K562 (cell line): ENCODE measurements around the gene PSMD8. TPM values are rescaled to one million over a fixed set of nuclear protein-coding genes. Genes with fewer than 3 reads are reported as not detected.
A peak's percentile ranks its signal among the peaks of the same experiment; 100 is the strongest.

ENCODE experiments used
- CHCHD3 ChIP-seq: fragments of 250-450 bp; sonication (Bioruptor Pico); IDR thresholded peaks from 2 replicates; pipeline ENCODE4 v2.1.2; 2022; ENCODE audit warnings: mild to moderate bottlenecking
- CREBBP ChIP-seq: IDR thresholded peaks from one replicate; pipeline ENCODE4 v1.6.1; 2012; ENCODE audit warnings: low read depth, mild to moderate bottlenecking, control low read depth, inconsistent platforms, low read length
- ELF4 ChIP-seq: fragments of 450-650 bp; formaldehyde crosslinking; IDR thresholded peaks from 2 replicates; pipeline ENCODE4 v1.4.0; 2022; ENCODE audit warnings: missing genetic modification characterization
- ETS1 ChIP-seq: conservative IDR thresholded peaks from 2 replicates; pipeline ENCODE4 v1.6.1; 2011; ENCODE audit warnings: low read depth, mild to moderate bottlenecking, low read length; ENCODE audit not compliant: control insufficient read depth
- HDAC6 ChIP-seq: IDR thresholded peaks from 2 replicates; pipeline ENCODE4 v1.6.1; 2012; ENCODE audit warnings: low read depth, mild to moderate bottlenecking, control low read depth, inconsistent platforms, low read length, moderate library complexity
- HNRNPL ChIP-seq: fragments of 200-400 bp; formaldehyde crosslinking; IDR thresholded peaks from 2 replicates; pipeline ENCODE4 v1.6.1; 2017; ENCODE audit warnings: low read depth, mild to moderate bottlenecking, low read length
- MAFK ChIP-seq: IDR thresholded peaks from 2 replicates; pipeline ENCODE4 v1.6.1; 2011; ENCODE audit warnings: low read length, improper control_type of control experiment
- MXD1 ChIP-seq: fragments of 250-450 bp; sonication (Bioruptor Pico); IDR thresholded peaks from 2 replicates; pipeline ENCODE4 v1.8.0; 2021; ENCODE audit warnings: borderline replicate concordance, mild to moderate bottlenecking, moderate library complexity; ENCODE audit not compliant: poor library complexity, severe bottlenecking
- NFXL1 ChIP-seq: fragments of 450-650 bp; formaldehyde crosslinking; IDR thresholded peaks from 2 replicates; pipeline ENCODE4 v1.4.0; 2021; ENCODE audit warnings: mild to moderate bottlenecking
- NR2C2 ChIP-seq, 2 experiments: fragments of 200-800 bp in 1 of 2; sonication (Bioruptor generic) in 1 of 2; sonication (generic) in 1 of 2; formaldehyde crosslinking in 1 of 2; IDR thresholded peaks; 2 replicates each; pipeline versions ENCODE4 v1.6.1 to v1.8.0; 2016 to 2022; ENCODE audit warnings: mild to moderate bottlenecking in 1 of 2, missing compliant biosample characterization in 1 of 2, missing genetic modification characterization in 1 of 2, missing genetic modification reagents in 1 of 2
- POLR2B ChIP-seq: fragments of 450-650 bp; IDR thresholded peaks from 2 replicates; pipeline ENCODE4 v1.6.1; 2018; ENCODE audit warnings: low read depth; ENCODE audit not compliant: partially characterized antibody
- RBM25 ChIP-seq: fragments of 200-400 bp; formaldehyde crosslinking; IDR thresholded peaks from 2 replicates; pipeline ENCODE4 v1.6.1; 2018; ENCODE audit warnings: low read length, low read depth, moderate library complexity; ENCODE audit not compliant: severe bottlenecking
- SMAD1 ChIP-seq: fragments of 150-350 bp; IDR thresholded peaks from 2 replicates; pipeline ENCODE4 v1.6.1; 2014; ENCODE audit warnings: low read length, low read depth; ENCODE audit not compliant: partially characterized antibody
- SRF ChIP-seq, 2 experiments: fragments of 250-450, 450-650 bp in 1 of 2; sonication (Bioruptor Pico) in 1 of 2; sonication (generic) in 1 of 2; formaldehyde crosslinking; IDR thresholded peaks; 2 replicates each; pipeline versions ENCODE4 v1.5.0 to v1.5.1; 2020 to 2022; ENCODE audit warnings: mild to moderate bottlenecking in 1 of 2, missing genetic modification reagents in 1 of 2
- SRSF3 ChIP-seq: fragments of 200-400 bp; formaldehyde crosslinking; IDR thresholded peaks from 2 replicates; pipeline ENCODE4 v1.6.1; 2016; ENCODE audit warnings: mild to moderate bottlenecking, low read length, moderate library complexity; ENCODE audit not compliant: insufficient read depth
- SRSF7 ChIP-seq: fragments of 200-400 bp; formaldehyde crosslinking; optimal IDR thresholded peaks from 2 replicates; pipeline ENCODE3; 2017; ENCODE audit warnings: mild to moderate bottlenecking, low read depth, low read length
- STAT5B ChIP-seq: fragments of 250-450 bp; sonication (Bioruptor Pico); IDR thresholded peaks from 2 replicates; pipeline ENCODE4 v1.8.0; 2021; ENCODE audit warnings: mild to moderate bottlenecking, inconsistent platforms
- YBX1 ChIP-seq: fragments of 450-650 bp; IDR thresholded peaks from 2 replicates; pipeline ENCODE4 v1.7.1; 2016; ENCODE audit warnings: mild to moderate bottlenecking
- ZBTB7A ChIP-seq: IDR thresholded peaks from 2 replicates; pipeline ENCODE4 v1.6.1; 2011; ENCODE audit warnings: low read depth, mild to moderate bottlenecking, low read length, moderate library complexity, borderline replicate concordance; ENCODE audit not compliant: control insufficient read depth
- ZKSCAN1 ChIP-seq: fragments of 150-350 bp; IDR thresholded peaks from 2 replicates; pipeline ENCODE4 v1.6.1; 2016; ENCODE audit warnings: low read depth, low read length
- ZNF253 ChIP-seq: fragments of 250-450 bp; sonication (Bioruptor Pico); conservative IDR thresholded peaks from 2 replicates; pipeline ENCODE4 v1.6.1; 2021; ENCODE audit warnings: mild to moderate bottlenecking
- ZNF347 ChIP-seq: fragments of 450-650 bp; formaldehyde crosslinking; IDR thresholded peaks from 2 replicates; pipeline ENCODE4 v1.4.0; 2020; ENCODE audit warnings: low read depth, mild to moderate bottlenecking, moderate library complexity
- ZNF395 ChIP-seq: fragments of 200-800 bp; sonication (Bioruptor generic); IDR thresholded peaks from 2 replicates; pipeline ENCODE4 v1.6.1; 2017; ENCODE audit warnings: missing genetic modification characterization, missing compliant biosample characterization
- ZNF699 ChIP-seq: fragments of 250-450 bp; sonication (Bioruptor Pico); IDR thresholded peaks from 2 replicates; pipeline ENCODE4 v1.8.0; 2021; ENCODE audit warnings: mild to moderate bottlenecking, moderate library complexity; ENCODE audit not compliant: insufficient replicate concordance
- ZNF778 ChIP-seq: fragments of 450-650 bp; formaldehyde crosslinking; IDR thresholded peaks from 2 replicates; pipeline ENCODE4 v1.4.0; 2020; ENCODE audit warnings: mild to moderate bottlenecking, moderate library complexity
- polyA plus RNA-seq, 8 experiments: library from polyadenylated mRNA; depleted of rRNA in 4 of 8; stranded (reverse) in 5 of 8; unstranded in 3 of 8; fragments of >200 nt; fragmentation: Nextera tagmentation in 2 of 8; fragmentation: Illumina TruSeq in 1 of 8; extraction: Ambion mirVana in 2 of 8; extraction: Trizol in 1 of 8; gene quantifications; 2 replicates each; pipeline versions ENCODE4 v1.2.1 to v1.2.3, GENCODE V29; 2011 to 2014; ENCODE audit warnings: inconsistent platforms in 1 of 8, missing spikeins in 1 of 8
- total RNA-seq, 7 experiments: library from RNA; depleted of rRNA in 6 of 7; stranded (reverse); fragments of >200 nt in 6 of 7; fragmentation: Illumina TruSeq in 2 of 7; extraction: Trizol in 2 of 7; gene quantifications; 2 replicates each; pipeline versions ENCODE4 v1.2.1 to v1.2.3, GENCODE V29; 2011 to 2021; ENCODE audit warnings: low replicate concordance in 1 of 7

The PSMD8 gene
- total and polyA plus RNA-seq, 9 of the 15 experiments (the other 6 are each of a cell fraction or from before 2014, with no cell fraction given) = 130 to 583 (median 315) TPM

GRCh38 chr19:38336638-38337359 lies 37.6 kb upstream of the PSMD8 start (continued):
- TF ChIP-seq ETS1 (no peak; the same call in 1 of the 2 replicates), NFXL1 (no peak), ZNF395 (CRISPR knock-in tag) (no peak), NR2C2 (CRISPR knock-in tag; IDR thresholded peaks at IDR 0.05) (no peak), NR2C2 (tag; IDR thresholded peaks at IDR 0.05) (no peak), YBX1 (no peak), MAFK (no peak), ZNF699 (CRISPR knock-in tag) (no peak), CREBBP (no peak), HDAC6 (no peak), ZNF253 (CRISPR knock-in tag) (no peak), MXD1 (CRISPR knock-in tag) (no peak), SRF (CRISPR knock-in tag; IDR thresholded peaks at IDR 0.05) (no peak), ZKSCAN1 (0 out of 2 replicates have a peak, but pooled peaks have one; percentile 11), STAT5B (CRISPR knock-in tag) (no peak), ZNF778 (CRISPR knock-in tag) (no peak), SMAD1 (no peak), SRSF7 (no peak), ZBTB7A (no peak; the same call in 1 of the 2 replicates), SRSF3 (no peak), POLR2B (peak; percentile 16), RBM25 (no peak), CHCHD3 (no peak), HNRNPL (no peak), ZNF347 (no peak), ELF4 (no peak; the same call in 1 of the 2 replicates)
